HepG2 (cell line): Measurements from ENCODE around the gene UCP2. TPM values are rescaled to one million over a fixed set of nuclear protein-coding genes. Genes with fewer than 3 reads are reported as not detected.

Source experiments
- ARID5B ChIP-seq: IDR thresholded peaks from 2 replicates; pipeline ENCODE4 v1.4.0; 2020; ENCODE audit warnings: mild to moderate bottlenecking, missing genetic modification reagents
- DPF2 ChIP-seq: sonication (generic); formaldehyde crosslinking; IDR thresholded peaks from 2 replicates; pipeline ENCODE4 v1.4.0; 2020; ENCODE audit warnings: mild to moderate bottlenecking, low read depth, missing genetic modification reagents, borderline replicate concordance
- ELK4 ChIP-seq: sonication (generic); formaldehyde crosslinking; IDR thresholded peaks from 2 replicates; pipeline ENCODE4 v1.9.0; 2021; ENCODE audit warnings: missing genetic modification reagents, borderline replicate concordance
- ERF ChIP-seq: IDR thresholded peaks from 2 replicates; pipeline ENCODE4 v1.6.1; 2018; ENCODE audit warnings: missing biosample characterization, missing genetic modification reagents
- EZH2 ChIP-seq: conservative IDR thresholded peaks from 2 replicates; pipeline ENCODE4 v1.6.1; 2012; ENCODE audit warnings: mild to moderate bottlenecking, low read depth, low read length, moderate library complexity
- GTF3A ChIP-seq: sonication (generic); formaldehyde crosslinking; conservative IDR thresholded peaks from 2 replicates; pipeline ENCODE4 v1.4.0; 2020; ENCODE audit warnings: mild to moderate bottlenecking, missing genetic modification reagents
- GZF1 ChIP-seq: sonication (generic); formaldehyde crosslinking; IDR thresholded peaks from 2 replicates; pipeline ENCODE4 v1.5.1; 2020; ENCODE audit warnings: mild to moderate bottlenecking, missing genetic modification reagents
- IRF2 ChIP-seq: IDR thresholded peaks from 2 replicates; pipeline ENCODE4 v1.6.1; 2018; ENCODE audit warnings: missing genetic modification reagents, missing compliant biosample characterization
- KAT7 ChIP-seq: IDR thresholded peaks from 2 replicates; pipeline ENCODE4 v1.6.1; 2018; ENCODE audit warnings: borderline replicate concordance, missing compliant biosample characterization
- KMT2B ChIP-seq: IDR thresholded peaks from 2 replicates; pipeline ENCODE4 v1.6.1; 2016; ENCODE audit warnings: missing genetic modification reagents, missing compliant biosample characterization
- MAFF ChIP-seq: IDR thresholded peaks from 2 replicates; pipeline ENCODE4 v1.6.1; 2011; ENCODE audit warnings: low read depth, low read length, improper control_type of control experiment
- RFX1 ChIP-seq: fragments of 450-650 bp; IDR thresholded peaks from 2 replicates; pipeline ENCODE4 v1.6.1; 2017
- RNF219 ChIP-seq: sonication (generic); formaldehyde crosslinking; IDR thresholded peaks from 2 replicates; pipeline ENCODE4 v1.5.0; 2020; ENCODE audit warnings: mild to moderate bottlenecking, missing genetic modification reagents
- RORA ChIP-seq: sonication (generic); formaldehyde crosslinking; IDR thresholded peaks from 2 replicates; pipeline ENCODE4 v1.5.0; 2020; ENCODE audit warnings: mild to moderate bottlenecking, missing genetic modification reagents, moderate library complexity
- SNAPC2 ChIP-seq: sonication (generic); formaldehyde crosslinking; IDR thresholded peaks from 2 replicates; pipeline ENCODE4 v1.8.1; 2022; ENCODE audit warnings: mild to moderate bottlenecking, missing genetic modification reagents
- TOPORS ChIP-seq: sonication (generic); formaldehyde crosslinking; IDR thresholded peaks from 2 replicates; pipeline ENCODE4 v1.8.0; 2023; ENCODE audit warnings: mild to moderate bottlenecking, missing genetic modification reagents
- ZNF143 ChIP-seq: sonication (generic); formaldehyde crosslinking; IDR thresholded peaks from 2 replicates; pipeline ENCODE4 v1.4.0; 2020; ENCODE audit warnings: missing genetic modification reagents
- ZNF501 ChIP-seq: sonication (generic); formaldehyde crosslinking; IDR thresholded peaks from 2 replicates; pipeline ENCODE4 v1.5.1; 2020; ENCODE audit warnings: mild to moderate bottlenecking, moderate library complexity, missing genetic modification reagents
- ZNF530 ChIP-seq: sonication (generic); formaldehyde crosslinking; IDR thresholded peaks from 2 replicates; pipeline ENCODE4 v1.5.0; 2020; ENCODE audit warnings: low read depth, mild to moderate bottlenecking, missing genetic modification reagents
- ZNF564 ChIP-seq: sonication (generic); formaldehyde crosslinking; IDR thresholded peaks from 2 replicates; pipeline ENCODE4 v1.8.1; 2023; ENCODE audit warnings: mild to moderate bottlenecking, missing genetic modification reagents
- ZNF598 ChIP-seq: sonication (generic); formaldehyde crosslinking; IDR thresholded peaks from 2 replicates; pipeline ENCODE4 v1.5.1; 2020; ENCODE audit warnings: mild to moderate bottlenecking, missing genetic modification reagents, borderline replicate concordance
- ZNF614 ChIP-seq: IDR thresholded peaks from 2 replicates; pipeline ENCODE4 v1.6.1; 2018; ENCODE audit warnings: missing biosample characterization, missing genetic modification reagents, inconsistent platforms, borderline replicate concordance
- polyA plus RNA-seq, 8 experiments: library from polyadenylated mRNA; depleted of rRNA in 3 of 8; stranded (reverse) in 7 of 8; unstranded in 1 of 8; fragments of >200 nt; fragmentation: Illumina TruSeq in 4 of 8; extraction: Trizol in 4 of 8; gene quantifications; 2 replicates each; pipeline versions ENCODE4 v1.2.1 to v1.2.3, GENCODE V29; 2011 to 2016; ENCODE audit warnings: low read depth in 4 of 8, missing spikeins in 1 of 8, mixed read lengths in 1 of 8; ENCODE audit not compliant: insufficient read depth in 1 of 8
- total RNA-seq, 5 experiments: library from RNA; depleted of rRNA; stranded (reverse); fragments of >200 nt; fragmentation: Illumina TruSeq; extraction: Trizol; gene quantifications; 2 replicates each; pipeline ENCODE4 v1.2.3, GENCODE V29; 2016; ENCODE audit warnings: low read depth in 1 of 5
- TF ChIP-seq, protein P1 (sequence below): sonication (generic); formaldehyde crosslinking; IDR thresholded peaks from 2 replicates; pipeline ENCODE4 v1.8.1; 2022; ENCODE audit warnings: mild to moderate bottlenecking, missing genetic modification reagents

The UCP2 gene
- total and polyA plus RNA-seq, 2 of the 13 experiments (the other 11 are each of a cell fraction or from before 2014, with no cell fraction given), result 2.7 to 3.2 TPM

- TF ChIP-seq ZNF530 (CRISPR knock-in tag), result no peak
- TF ChIP-seq EZH2, result no peak
- TF ChIP-seq ZNF564 (CRISPR knock-in tag), result peak; percentile 12; the same call in 1 of the 2 replicates
- peak; percentile 81; the same call in 1 of the 2 replicates for TF ChIP-seq RNF219 (CRISPR knock-in tag)
- peak; percentile 88 for TF ChIP-seq KMT2B (CRISPR knock-in tag)
- TF ChIP-seq IRF2 (CRISPR knock-in tag), result peak; percentile 87
- peak; percentile 95 for TF ChIP-seq ZNF598 (CRISPR knock-in tag)
- no peak for TF ChIP-seq ELK4 (CRISPR knock-in tag)
- peak; percentile 83; the same call in 1 of the 2 replicates for TF ChIP-seq ERF (CRISPR knock-in tag)
- TF ChIP-seq, protein P1, sequence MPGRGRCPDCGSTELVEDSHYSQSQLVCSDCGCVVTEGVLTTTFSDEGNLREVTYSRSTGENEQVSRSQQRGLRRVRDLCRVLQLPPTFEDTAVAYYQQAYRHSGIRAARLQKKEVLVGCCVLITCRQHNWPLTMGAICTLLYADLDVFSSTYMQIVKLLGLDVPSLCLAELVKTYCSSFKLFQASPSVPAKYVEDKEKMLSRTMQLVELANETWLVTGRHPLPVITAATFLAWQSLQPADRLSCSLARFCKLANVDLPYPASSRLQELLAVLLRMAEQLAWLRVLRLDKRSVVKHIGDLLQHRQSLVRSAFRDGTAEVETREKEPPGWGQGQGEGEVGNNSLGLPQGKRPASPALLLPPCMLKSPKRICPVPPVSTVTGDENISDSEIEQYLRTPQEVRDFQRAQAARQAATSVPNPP (CRISPR knock-in tag), result peak; percentile 94
- no peak for TF ChIP-seq KAT7
- no peak for TF ChIP-seq RORA (CRISPR knock-in tag)
- peak; percentile 94 for TF ChIP-seq TOPORS
- TF ChIP-seq GTF3A (CRISPR knock-in tag), result peak; percentile 83; the same call in 1 of the 2 replicates
- TF ChIP-seq MAFF, result no peak
- TF ChIP-seq GZF1 (CRISPR knock-in tag), result 0 out of 2 replicates have a peak, but pooled peaks have one; percentile 37
- TF ChIP-seq ZNF614, result peak; percentile 49; the same call in 1 of the 2 replicates
- TF ChIP-seq RFX1, result peak; percentile 68; the same call in 1 of the 2 replicates
- peak; percentile 79 for TF ChIP-seq SNAPC2 (CRISPR knock-in tag)
- peak; percentile 88 for TF ChIP-seq ZNF501 (CRISPR knock-in tag)
- TF ChIP-seq ZNF143 (CRISPR knock-in tag), result peak; percentile 58
- no peak for TF ChIP-seq DPF2
- TF ChIP-seq ARID5B (CRISPR knock-in tag), result no peak
Observed at GRCh38 chr11:73982990-73983740, 522 bp upstream of the UCP2 start (continued).
